IPS-18a (cell line): ENCODE results near the gene ZC3H7A.
"Not testable (repeated sequence)": the region's sequence is repeated elsewhere in the genome, so short reads cannot be mapped to it uniquely, and the experiment has no call there.

Experiments
- H3K27ac ChIP-seq: one replicate; pipeline ENCODE4 v1.5.1; 2013; ENCODE audit warnings: low read length
- H3K27me3 ChIP-seq: one replicate; pipeline ENCODE4 v1.6.1; 2013; ENCODE audit warnings: mild to moderate bottlenecking, low read length; ENCODE audit not compliant: control insufficient read depth, insufficient read depth
- H3K36me3 ChIP-seq: one replicate; pipeline ENCODE4 v1.6.1; 2013; ENCODE audit warnings: low read depth, low read length; ENCODE audit not compliant: control insufficient read depth
- H3K4me1 ChIP-seq: one replicate; pipeline ENCODE4 v1.6.1; 2013; ENCODE audit warnings: low read depth, low read length; ENCODE audit not compliant: control insufficient read depth
- H3K4me3 ChIP-seq: one replicate; pipeline ENCODE4 v1.5.1; 2013; ENCODE audit warnings: low read length
- H3K9ac ChIP-seq: one replicate; pipeline ENCODE4 v1.6.1; 2013; ENCODE audit warnings: mild to moderate bottlenecking, low read length, moderate library complexity
- H3K9me3 ChIP-seq: one replicate; pipeline ENCODE4 v1.6.1; 2013; ENCODE audit warnings: low read depth, low read length; ENCODE audit not compliant: control insufficient read depth

ZC3H7A gene

GRCh38 chr16:11824362-11824761 is 27.3 kb upstream of the ZC3H7A start:
- Histone ChIP-seq H3K4me3 (no peak overlapping the region), H3K9me3 (no peaks in the 10 kb centered on the region), H3K36me3 (no peaks in the 10 kb centered on the region), H3K9ac (no peak overlapping the region), H3K4me1 (no peaks in the 10 kb centered on the region), H3K27ac (no peak overlapping the region), H3K27me3 (no peaks in the 10 kb centered on the region)

- H3K27me3 ChIP-seq, H3K36me3 ChIP-seq, H3K9ac ChIP-seq, H3K9me3 ChIP-seq, H3K4me3 ChIP-seq, H3K27ac ChIP-seq, H3K4me1 ChIP-seq: not testable (repeated sequence)
Observed at GRCh38 chr16:11823645-11824044, 26.6 kb upstream of the ZC3H7A start.

- no peak overlapping the region for H3K4me3 ChIP-seq
- H3K9ac ChIP-seq: no peak overlapping the region
- H3K9me3 ChIP-seq: no peaks in the 10 kb centered on the region
- no peaks in the 10 kb centered on the region for H3K36me3 ChIP-seq
- H3K4me1 ChIP-seq: no peaks in the 10 kb centered on the region
- H3K27me3 ChIP-seq: no peaks in the 10 kb centered on the region
- H3K27ac ChIP-seq: no peak overlapping the region
Observed at GRCh38 chr16:11819798-11820197, 22.7 kb upstream of the ZC3H7A start.

- H3K36me3 ChIP-seq, H3K4me1 ChIP-seq, H3K9ac ChIP-seq, H3K27me3 ChIP-seq, H3K4me3 ChIP-seq, H3K9me3 ChIP-seq, H3K27ac ChIP-seq: not testable (repeated sequence)
Observed at GRCh38 chr16:11818970-11819369, 21.9 kb upstream of the ZC3H7A start.

GRCh38 chr16:11816123-11816522 is 19.1 kb upstream of the ZC3H7A start:
- Histone ChIP-seq H3K27ac (no peak overlapping the region), H3K9ac (no peak overlapping the region), H3K27me3 (no peaks in the 10 kb centered on the region), H3K4me1 (no peaks in the 10 kb centered on the region), H3K36me3 (no peaks in the 10 kb centered on the region), H3K9me3 (no peaks in the 10 kb centered on the region), H3K4me3 (no peak overlapping the region)

GRCh38 chr16:11814800-11815199 is 17.7 kb upstream of the ZC3H7A start:
- not testable (repeated sequence) for H3K27ac ChIP-seq, H3K9ac ChIP-seq, H3K27me3 ChIP-seq, H3K4me1 ChIP-seq, H3K9me3 ChIP-seq, H3K4me3 ChIP-seq, H3K36me3 ChIP-seq

GRCh38 chr16:11806721-11807120 is 9.7 kb upstream of the ZC3H7A start:
- H3K4me1 ChIP-seq: no peaks in the 10 kb centered on the region
- H3K27me3 ChIP-seq: no peaks in the 10 kb centered on the region
- H3K4me3 ChIP-seq: no peak overlapping the region
- no peak overlapping the region for H3K9ac ChIP-seq
- no peaks in the 10 kb centered on the region for H3K36me3 ChIP-seq
- no peaks in the 10 kb centered on the region for H3K9me3 ChIP-seq
- no peak overlapping the region for H3K27ac ChIP-seq

GRCh38 chr16:11805556-11805955 is 8.5 kb upstream of the ZC3H7A start:
- H3K9ac ChIP-seq: no peak overlapping the region
- H3K27me3 ChIP-seq: no peaks in the 10 kb centered on the region
- H3K4me3 ChIP-seq: no peak overlapping the region
- H3K4me1 ChIP-seq: no peaks in the 10 kb centered on the region
- H3K36me3 ChIP-seq: no peaks in the 10 kb centered on the region
- H3K27ac ChIP-seq: no peak overlapping the region
- no peaks in the 10 kb centered on the region for H3K9me3 ChIP-seq

GRCh38 chr16:11801481-11802021 is 4.5 kb upstream of the ZC3H7A start:
- Histone ChIP-seq H3K27me3 (no peaks in the 10 kb centered on the region), H3K9ac (no peak overlapping the region), H3K27ac (no peak overlapping the region), H3K9me3 (no peaks in the 10 kb centered on the region), H3K4me3 (no peak overlapping the region), H3K4me1 (peaks cover 11% of the 10 kb centered on the region), H3K36me3 (no peaks in the 10 kb centered on the region)

- peaks cover 11% of the 10 kb centered on the region for H3K4me1 ChIP-seq
- no peak overlapping the region for H3K4me3 ChIP-seq
- no peaks in the 10 kb centered on the region for H3K27me3 ChIP-seq
- no peak overlapping the region for H3K27ac ChIP-seq
- H3K9me3 ChIP-seq: no peaks in the 10 kb centered on the region
- H3K36me3 ChIP-seq: no peaks in the 10 kb centered on the region
- H3K9ac ChIP-seq: no peak overlapping the region
Observed at GRCh38 chr16:11800382-11800718, 3.3 kb upstream of the ZC3H7A start.

- Histone ChIP-seq H3K9me3 (no peaks in the 10 kb centered on the region), H3K9ac (no peak overlapping the region), H3K36me3 (peaks cover 3% of the 10 kb centered on the region), H3K4me3 (no peak overlapping the region), H3K27ac (no peak overlapping the region), H3K27me3 (no peaks in the 10 kb centered on the region), H3K4me1 (peaks cover 11% of the 10 kb centered on the region)
Observed at GRCh38 chr16:11799509-11800381, 2.7 kb upstream of the ZC3H7A start.

- Histone ChIP-seq H3K4me1 (peaks cover 11% of the 10 kb centered on the region), H3K9me3 (no peaks in the 10 kb centered on the region), H3K4me3 (no peak overlapping the region), H3K9ac (no peak overlapping the region), H3K36me3 (peaks cover 5% of the 10 kb centered on the region), H3K27ac (no peak overlapping the region), H3K27me3 (no peaks in the 10 kb centered on the region)
Observed at GRCh38 chr16:11799017-11799381, 1.9 kb upstream of the ZC3H7A start.
